NCI-H526 treated with DMSO at 0.1 percent for 48 hours (cell line): ENCODE results near the gene HIPK3.
"Not testable (repeated sequence)": the region's sequence is repeated elsewhere in the genome, so short reads cannot be mapped to it uniquely, and the experiment has no call there.

Experiments
- DNase-seq: peaks from one replicate; lab custom pipeline; 2025; lab: John Stamatoyannopoulos, UW

HIPK3 gene

GRCh38 chr11:33258631-33259205, 1.5 kb downstream of the HIPK3 start:
- DNase-seq = no peak

GRCh38 chr11:33259869-33260268, 2.7 kb downstream of the HIPK3 start:
- DNase-seq = no peak

GRCh38 chr11:33261350-33261749, 4.2 kb downstream of the HIPK3 start:
- not testable (repeated sequence) for DNase-seq

DNA sequence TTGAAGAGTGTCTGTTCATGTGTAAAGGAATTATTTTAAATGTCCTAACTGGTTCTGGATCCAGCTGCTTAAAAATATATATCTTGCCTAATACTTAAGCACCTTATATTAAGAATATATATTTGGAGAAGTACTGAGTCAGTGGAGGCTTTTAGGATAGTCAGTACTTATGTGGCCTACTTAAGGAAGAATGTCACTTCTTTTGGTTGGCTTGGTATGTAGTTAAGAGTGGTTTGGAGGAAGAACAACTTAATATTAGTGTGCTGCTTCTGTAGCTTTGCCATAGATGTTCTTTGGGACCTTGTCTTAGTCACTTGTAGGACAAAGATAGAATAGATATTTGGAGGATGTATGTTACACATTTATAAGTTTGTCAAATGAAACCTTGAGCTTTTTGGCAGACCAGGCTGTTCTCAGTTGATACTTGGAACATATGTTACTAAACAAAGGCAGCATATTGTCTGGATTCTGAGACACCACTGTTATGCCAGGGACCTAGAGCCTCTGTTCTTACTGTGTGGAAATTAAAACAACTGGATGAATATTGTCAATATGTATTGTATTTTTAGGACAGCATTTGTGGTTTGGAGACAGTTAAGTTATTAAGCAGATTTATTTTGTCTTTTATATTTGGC, 4.9 kb downstream of the HIPK3 start:
- peak; percentile 49 for DNase-seq

GRCh38 chr11:33263549-33263948, 6.4 kb downstream of the HIPK3 start:
- DNase-seq = no peak

DNA sequence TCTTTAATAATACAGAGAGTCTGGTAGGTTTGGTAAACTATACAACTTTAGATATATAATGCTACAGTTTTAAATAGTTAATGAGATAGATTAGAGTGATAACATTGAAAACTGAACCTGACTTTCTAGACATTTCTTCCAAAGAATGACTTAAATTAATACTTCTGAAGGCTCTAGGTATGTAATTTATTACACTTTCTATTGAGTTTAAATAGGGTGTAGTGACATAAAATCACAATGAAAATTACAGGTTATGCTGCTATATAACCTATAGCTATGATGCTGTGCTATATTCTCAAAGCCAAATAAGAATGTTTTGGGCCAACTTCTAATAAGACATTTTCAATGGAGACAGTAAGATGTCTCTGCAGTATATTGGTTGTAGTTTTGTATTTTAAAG, 7.7 kb downstream of the HIPK3 start:
- DNase-seq = no peak

GRCh38 chr11:33266393-33267215, 9.4 kb downstream of the HIPK3 start:
- DNase-seq = no peak

DNA sequence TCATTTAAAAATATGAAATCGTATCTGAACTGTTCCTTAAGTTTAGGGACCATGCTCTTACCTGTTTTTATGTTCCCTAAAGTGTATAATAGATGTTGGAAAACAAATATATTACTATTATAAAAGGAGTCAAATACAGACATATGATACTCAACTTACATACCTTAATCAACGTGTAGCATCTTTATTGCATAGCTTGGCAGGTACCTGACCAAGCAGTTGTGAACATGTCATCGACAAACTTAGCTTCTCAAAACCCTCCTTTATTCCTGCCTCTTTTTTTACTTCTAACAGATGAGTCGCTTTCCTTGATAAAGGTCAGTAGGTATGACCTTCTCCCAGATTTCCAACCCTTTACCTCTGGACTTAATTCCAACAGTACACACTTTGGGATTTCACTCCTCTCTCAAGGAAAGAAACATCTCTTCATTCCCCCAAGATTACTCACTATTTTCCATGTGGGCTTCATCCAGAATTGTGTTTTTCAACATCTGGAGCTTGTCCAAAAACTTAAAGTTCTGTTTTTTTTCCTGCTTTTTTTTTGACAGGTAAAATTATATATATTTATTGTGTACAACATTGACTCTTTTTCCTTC, 11.9 kb downstream of the HIPK3 start:
- DNase-seq = no peak

GRCh38 chr11:33269822-33270221, 12.6 kb downstream of the HIPK3 start:
- no peak for DNase-seq

DNA sequence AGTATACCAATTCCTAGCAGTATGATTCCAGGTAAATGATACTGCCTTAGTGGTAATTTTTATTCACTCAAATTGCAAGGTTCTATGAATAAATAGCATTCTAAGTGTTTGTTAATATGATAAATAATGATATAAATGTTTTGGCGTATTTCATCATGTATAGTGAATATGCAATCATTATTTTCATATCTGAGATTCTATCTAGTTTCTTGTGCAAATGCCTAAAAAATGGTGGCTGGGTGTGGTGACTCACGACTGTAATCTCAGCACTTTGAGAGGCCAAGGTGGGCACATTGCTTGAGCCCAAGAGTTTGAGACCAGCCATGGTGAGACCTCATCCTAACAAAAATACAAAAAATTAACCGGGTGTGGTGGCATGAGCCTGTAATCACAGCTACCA, 13.9 kb downstream of the HIPK3 start:
- DNase-seq = no peak

DNA sequence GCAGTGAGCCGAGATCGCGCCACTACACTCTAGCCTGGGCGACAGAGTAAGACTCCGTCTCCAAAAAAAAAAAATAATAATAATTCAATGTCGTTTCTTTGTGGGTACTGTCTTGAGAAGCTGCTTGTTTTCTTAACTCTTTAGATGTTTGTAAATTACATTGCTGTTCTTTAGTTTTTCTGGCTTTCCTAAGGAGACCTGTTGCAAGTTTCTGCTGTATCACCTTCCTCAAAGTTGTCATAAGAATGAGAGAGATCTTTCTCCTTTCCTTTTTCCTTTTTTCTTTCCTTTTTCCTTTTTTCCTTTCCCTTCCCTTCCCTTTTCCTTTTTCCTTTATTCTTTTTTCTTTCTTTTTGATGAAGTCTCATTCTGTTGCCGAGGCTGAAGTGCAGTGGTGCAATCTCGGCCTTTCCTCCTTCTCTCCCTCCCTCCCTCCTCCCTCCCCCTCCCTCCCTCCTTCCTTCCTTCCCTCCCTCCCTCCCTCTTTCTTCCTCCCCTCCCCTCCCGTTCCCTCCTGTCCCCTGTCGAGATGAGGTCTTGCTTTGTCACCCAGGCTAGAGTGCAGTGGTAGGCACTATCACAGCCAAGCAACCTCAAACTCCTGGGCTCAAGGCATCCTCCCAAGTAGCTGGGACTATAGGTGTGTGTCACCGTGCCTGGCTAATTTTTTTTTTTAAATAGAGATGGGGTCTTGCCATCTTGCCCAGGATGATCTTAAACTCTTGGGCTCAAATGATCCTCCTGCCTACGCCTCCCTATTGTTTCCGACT, 15.3 kb downstream of the HIPK3 start:
- no peak for DNase-seq

- no peak for DNase-seq
Measured at GRCh38 chr11:33273656-33274055, 16.5 kb downstream of the HIPK3 start.

DNA sequence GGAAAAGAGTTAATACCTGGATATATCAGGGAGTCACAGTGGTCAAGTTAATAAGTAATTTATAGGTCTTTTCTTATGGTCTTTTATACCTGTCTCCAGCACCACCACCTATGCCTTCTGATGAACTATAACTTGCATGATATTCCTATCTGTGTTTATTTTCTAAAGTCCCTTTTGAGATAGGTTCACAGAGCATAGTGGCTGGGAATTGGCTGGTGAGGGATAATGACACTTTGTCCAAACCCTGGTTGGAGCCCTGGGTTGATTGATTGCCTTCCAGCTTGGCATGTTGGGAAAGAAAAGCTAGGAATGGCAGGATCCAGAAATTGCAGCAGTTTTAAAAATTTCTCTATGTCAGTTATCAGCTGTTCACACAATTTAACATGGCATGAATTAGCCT, 23.2 kb downstream of the HIPK3 start:
- no peak for DNase-seq

DNA sequence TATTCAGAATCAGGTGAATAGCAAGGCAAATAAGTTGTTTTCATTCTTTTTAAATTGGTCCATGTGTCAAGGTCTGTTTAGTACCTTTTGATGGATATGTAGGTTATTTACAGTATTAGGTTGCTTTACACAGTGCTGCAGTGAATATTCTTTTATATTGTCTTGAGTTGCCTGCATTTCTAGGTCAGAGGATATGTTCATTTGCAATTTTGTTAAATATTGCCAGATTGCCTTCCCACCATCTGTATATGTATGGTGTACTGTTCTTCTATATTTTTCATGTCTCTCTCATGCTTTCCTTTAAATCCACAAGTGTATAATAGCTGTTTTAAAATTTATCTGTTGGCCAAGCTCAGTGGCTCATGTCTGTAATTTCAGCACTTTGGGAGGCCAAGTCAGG, 24.6 kb downstream of the HIPK3 start:
- no peak for DNase-seq

- no peak for DNase-seq
Measured at GRCh38 chr11:33284818-33285217, 27.6 kb downstream of the HIPK3 start.

DNA sequence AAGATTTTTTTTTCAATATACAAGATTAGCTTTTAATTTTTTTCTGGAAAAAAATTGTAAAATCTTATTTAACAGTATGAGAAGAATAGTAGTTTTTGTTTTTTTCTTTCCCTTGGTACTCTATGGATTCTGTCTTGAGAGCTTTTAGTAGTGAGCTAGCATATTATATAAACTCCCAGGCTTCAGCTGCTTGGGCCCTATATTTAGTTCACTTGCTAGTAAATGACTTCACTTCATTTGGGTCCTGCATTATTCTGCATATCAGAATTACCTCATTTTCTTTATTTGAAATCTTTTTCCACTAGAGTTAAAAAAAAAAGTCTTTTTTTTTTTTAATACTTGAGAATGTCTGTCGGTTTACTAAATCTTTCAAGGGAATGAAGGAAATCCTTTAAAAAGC, 33.1 kb downstream of the HIPK3 start:
- no peak for DNase-seq

DNA sequence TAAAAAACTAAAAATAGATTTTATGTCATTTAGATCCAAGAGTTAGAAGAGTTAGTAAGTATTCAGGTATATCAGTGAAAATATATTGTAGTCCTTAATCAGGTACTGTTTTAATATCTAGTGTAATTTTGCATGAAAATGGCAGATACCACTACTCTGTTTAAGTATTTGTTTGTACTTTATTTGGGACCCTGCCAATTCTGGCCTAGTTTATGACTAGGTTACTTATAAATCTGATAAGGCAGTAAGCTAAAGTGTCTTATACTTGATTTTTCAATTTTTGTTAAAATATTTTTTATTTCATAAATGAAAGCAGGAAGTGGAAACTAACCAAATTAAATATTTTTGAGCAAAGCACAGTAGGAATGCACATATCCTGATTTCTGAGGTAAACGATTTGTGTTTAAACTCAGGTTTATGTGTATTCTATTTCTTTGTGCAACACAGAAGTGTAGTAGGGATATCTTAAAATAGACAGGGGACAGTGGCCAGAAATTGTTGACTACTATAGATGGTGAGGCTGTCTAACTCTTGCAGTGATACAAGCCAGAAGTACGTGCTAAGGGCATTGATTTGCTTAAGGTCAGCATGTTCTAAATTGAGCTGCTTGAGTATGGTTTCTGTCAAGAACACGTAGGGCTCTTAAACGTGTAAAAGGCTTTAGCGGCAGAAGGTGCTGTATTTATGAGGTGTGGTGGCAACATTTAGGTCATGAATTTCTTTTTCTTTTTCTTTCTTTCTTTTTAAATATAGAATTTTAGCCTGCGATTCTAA, 34.0 kb downstream of the HIPK3 start:
- DNase-seq = no peak

GRCh38 chr11:33292311-33292710, 35.1 kb downstream of the HIPK3 start:
- no peak for DNase-seq

DNA sequence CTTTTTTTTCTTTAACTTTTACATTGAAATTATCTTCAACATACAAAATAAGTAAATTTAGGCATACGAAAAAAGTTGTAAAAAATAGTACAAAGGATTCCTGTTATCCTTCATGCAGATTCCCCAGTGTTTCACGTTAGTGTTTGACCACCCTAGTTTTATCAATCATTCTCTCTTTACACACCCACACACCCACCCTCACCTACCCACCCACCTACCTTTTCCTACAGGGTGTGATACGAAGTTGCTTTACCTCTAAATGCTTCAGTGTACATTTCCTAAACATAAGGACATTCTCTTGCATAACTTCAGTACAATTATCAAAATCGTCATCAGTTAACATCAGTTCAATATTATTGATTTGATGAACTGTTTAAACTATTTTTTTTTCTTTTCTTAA, 37.0 kb downstream of the HIPK3 start:
- DNase-seq = no peak

DNA sequence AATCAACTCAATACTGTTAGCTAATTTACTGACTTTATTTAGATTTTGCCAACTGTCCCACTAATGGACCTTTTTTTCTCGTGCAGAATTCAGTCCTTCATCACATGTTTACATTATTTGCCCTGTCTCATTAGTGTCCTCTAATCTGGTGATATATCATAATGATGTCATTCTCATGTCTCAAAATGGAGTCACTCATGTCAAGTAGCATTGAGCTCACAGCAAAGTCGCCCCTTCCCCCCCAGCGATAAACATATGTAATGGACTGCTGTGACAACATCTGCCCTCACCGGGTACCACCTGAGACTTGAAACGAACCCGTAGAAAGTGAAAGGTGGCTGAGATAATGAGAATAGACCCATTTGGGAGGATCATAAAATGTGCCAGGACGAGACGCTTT, 37.6 kb downstream of the HIPK3 start:
- DNase-seq = no peak

- no peak for DNase-seq
Measured at GRCh38 chr11:33296695-33297094, 39.5 kb downstream of the HIPK3 start.
